Natural killer cell treated with Interleukin-12 subunit alpha and Interleukin-12 subunit beta and Interleukin-15 and Interleukin-18, amount 100 ng/mL, for 72 hours (primary cell): ENCODE measurements around the gene WSCD2. TPM values are rescaled to one million over a fixed set of nuclear protein-coding genes. Genes with fewer than 3 reads are reported as not detected.

Source experiments
- ATAC-seq, 2 donors: fragments of 150-1000 bp; cut with Tn5 transposase in 1 of 2; sonication (Bioruptor Pico), chemical (Tn5 transposase) in 1 of 2; 2 replicates each; pipeline ENCODE4 v1.10.0; 2021
- DNase-seq: peaks from one replicate; pipeline ENCODE4 v3.0.0; 2022; ENCODE audit warnings: low spot score
- H3K27ac Mint-ChIP-seq, 2 donors: 1 replicate in 1 of 2; 2 replicates in 1 of 2; pipeline ENCODE4 v1.8.0; 2022; ENCODE audit warnings: mixed read lengths in 2 of 2, mild to moderate bottlenecking in 1 of 2, moderate library complexity in 1 of 2
- H3K27me3 Mint-ChIP-seq, 2 donors: 1 replicate in 1 of 2; 2 replicates in 1 of 2; pipeline ENCODE4 v1.8.0; 2022; ENCODE audit warnings: mixed read lengths in 2 of 2
- H3K36me3 Mint-ChIP-seq: one replicate; pipeline ENCODE4 v1.8.0; 2022; ENCODE audit warnings: mixed read lengths
- H3K4me1 Mint-ChIP-seq, 2 donors: 1 replicate in 1 of 2; 2 replicates in 1 of 2; pipeline ENCODE4 v1.8.0; 2022; ENCODE audit warnings: low read depth in 2 of 2, mixed read lengths in 2 of 2, mild to moderate bottlenecking in 1 of 2
- H3K4me3 Mint-ChIP-seq: one replicate; pipeline ENCODE4 v1.8.0; 2022; ENCODE audit warnings: mixed read lengths
- H3K9me3 Mint-ChIP-seq: 2 replicates; pipeline ENCODE4 v1.8.0; 2022; ENCODE audit warnings: mixed read lengths
- total RNA-seq, 2 donors: library from RNA; stranded (reverse); gene quantifications; one replicate each; pipeline ENCODE4 v1.2.3, GENCODE V29; 2022

WSCD2 gene
- total RNA-seq, 2 donors from 2014 or later, result not detected

DNA sequence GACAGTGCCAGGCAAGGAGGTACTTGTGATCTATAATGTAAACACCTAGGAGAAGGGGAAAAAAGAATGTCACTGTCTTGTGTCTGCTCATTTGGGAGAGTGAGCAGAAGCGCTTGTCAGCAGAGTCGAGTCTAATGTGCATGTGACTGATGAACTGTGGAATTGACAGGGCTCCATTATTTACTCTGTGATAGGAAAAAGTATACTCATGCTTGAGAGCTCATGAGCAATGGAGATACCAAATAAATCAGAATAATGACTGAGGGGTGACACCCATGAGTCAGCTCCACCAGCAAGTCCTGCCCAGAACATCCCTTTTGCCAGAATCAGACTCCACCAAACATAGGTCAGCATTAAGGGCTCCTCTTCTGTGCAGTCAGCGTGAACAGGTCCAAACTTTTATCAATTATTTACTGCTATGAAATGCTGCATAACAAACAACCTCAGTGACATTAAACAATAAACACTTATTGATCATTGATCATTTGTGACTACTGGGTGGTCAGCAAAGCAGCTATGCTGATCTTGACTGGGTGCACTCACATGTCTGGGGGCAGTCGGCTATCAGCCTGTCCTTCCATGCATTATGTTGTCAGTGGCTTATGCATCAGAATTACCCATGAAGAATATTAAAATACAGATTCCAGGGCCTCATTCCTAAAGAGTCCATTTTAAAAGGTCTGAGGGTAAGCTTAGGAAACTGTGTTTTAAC, 29.2 kb upstream of the WSCD2 start:
- no peaks in the 10 kb centered on the region for H3K36me3 Mint-ChIP-seq
- DNase-seq (no peak), ATAC-seq (no peak)
- no peaks in the 10 kb centered on the region for H3K4me1 Mint-ChIP-seq
- no peak overlapping the region for H3K4me3 Mint-ChIP-seq
- no peak overlapping the region for H3K27ac Mint-ChIP-seq
- no peaks in the 10 kb centered on the region for H3K9me3 Mint-ChIP-seq
- H3K27me3 Mint-ChIP-seq, result peaks cover 13 to 19% of the 10 kb centered on the region in 2 donors

DNA sequence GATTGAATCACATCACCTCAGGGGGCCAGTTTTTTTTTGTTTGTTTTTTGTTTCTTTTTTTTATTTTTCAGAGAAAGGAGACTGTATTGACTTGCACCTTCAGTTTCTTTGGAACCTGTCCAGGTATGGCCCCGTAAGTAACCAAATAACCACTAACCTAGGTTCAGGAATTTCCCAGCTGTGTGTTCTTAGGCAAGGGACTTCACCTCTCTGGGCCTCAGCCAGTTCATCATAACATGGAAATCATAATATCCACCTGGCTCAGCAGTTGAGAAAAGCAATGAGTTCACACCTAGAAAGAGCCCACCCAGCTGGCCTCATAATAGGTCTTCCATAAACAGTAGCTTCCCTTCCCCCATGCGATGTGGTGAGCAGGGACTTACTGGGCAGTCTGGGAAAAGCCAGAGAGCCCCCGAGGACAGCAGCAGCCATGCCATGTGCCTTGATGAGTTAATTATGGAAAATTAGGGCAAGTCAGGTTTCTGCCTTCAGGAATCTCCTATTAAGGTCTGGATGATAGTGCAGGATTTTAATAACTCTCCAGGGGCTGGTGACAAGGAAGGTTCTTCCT, 27.4 kb upstream of the WSCD2 start:
- Mint-ChIP-seq H3K36me3 (no peaks in the 10 kb centered on the region), H3K27ac (no peak overlapping the region), H3K9me3 (no peaks in the 10 kb centered on the region), H3K4me3 (no peak overlapping the region), H3K27me3 (peaks cover 14 to 16% of the 10 kb centered on the region in 2 donors), H3K4me1 (no peaks in the 10 kb centered on the region)
- ATAC-seq (no peak), DNase-seq (no peak)

DNA sequence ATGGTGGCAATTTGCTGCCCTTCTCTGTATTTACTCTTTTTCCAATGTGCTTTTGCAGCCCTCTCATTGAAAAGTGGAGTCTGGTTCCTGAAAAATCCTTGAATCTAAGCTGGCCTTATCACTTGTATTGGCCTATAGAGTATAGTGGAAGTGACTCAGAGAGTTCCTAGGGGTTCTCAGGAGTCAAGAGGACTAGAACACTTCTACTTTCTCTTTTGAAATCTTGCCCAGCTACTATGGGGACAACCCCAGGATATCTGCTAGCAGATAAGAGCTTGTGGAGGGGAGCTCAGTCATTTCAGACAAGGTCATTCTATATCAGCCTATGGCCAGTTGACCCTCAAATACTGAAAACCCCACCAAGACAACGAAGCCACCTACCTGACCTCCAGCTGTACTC, 26.7 kb upstream of the WSCD2 start:
- peaks cover 14 to 17% of the 10 kb centered on the region in 2 donors for H3K27me3 Mint-ChIP-seq
- no peak overlapping the region for H3K27ac Mint-ChIP-seq

DNA sequence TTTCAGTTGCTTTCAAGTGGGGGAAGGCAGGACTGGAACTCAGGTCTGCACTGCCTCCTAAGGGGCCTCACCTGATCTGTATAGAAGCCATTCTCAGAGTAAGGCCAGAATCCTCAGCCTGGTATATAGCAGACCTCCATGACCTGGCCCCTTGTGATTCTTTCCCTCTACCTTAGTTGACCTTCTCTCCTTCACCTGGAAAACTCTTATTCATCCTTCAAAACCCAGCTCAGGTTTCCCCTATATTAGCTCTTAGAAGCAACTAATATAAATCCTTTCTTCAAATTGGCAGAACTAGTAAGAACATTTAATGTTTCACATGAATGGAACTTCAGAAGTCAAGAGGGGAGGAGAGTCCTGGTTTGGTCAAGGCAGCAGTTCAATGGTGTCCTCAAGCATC, 26.0 kb upstream of the WSCD2 start:
- H3K4me1 Mint-ChIP-seq, result no peaks in the 10 kb centered on the region
- no peak overlapping the region for H3K27ac Mint-ChIP-seq
- no peaks in the 10 kb centered on the region for H3K9me3 Mint-ChIP-seq
- H3K36me3 Mint-ChIP-seq, result no peaks in the 10 kb centered on the region
- DNase-seq (no peak), ATAC-seq (no peak)
- no peak overlapping the region for H3K4me3 Mint-ChIP-seq
- H3K27me3 Mint-ChIP-seq, result peaks cover 11 to 17% of the 10 kb centered on the region in 2 donors

More for the DNA sequence above, 26.7 kb upstream of the WSCD2 start:
- Mint-ChIP-seq H3K9me3 (no peaks in the 10 kb centered on the region), H3K4me3 (no peak overlapping the region), H3K4me1 (no peaks in the 10 kb centered on the region), H3K36me3 (no peaks in the 10 kb centered on the region)
- ATAC-seq, result peak in 1 of 2 donors; percentile 48
- no peak for DNase-seq

DNA sequence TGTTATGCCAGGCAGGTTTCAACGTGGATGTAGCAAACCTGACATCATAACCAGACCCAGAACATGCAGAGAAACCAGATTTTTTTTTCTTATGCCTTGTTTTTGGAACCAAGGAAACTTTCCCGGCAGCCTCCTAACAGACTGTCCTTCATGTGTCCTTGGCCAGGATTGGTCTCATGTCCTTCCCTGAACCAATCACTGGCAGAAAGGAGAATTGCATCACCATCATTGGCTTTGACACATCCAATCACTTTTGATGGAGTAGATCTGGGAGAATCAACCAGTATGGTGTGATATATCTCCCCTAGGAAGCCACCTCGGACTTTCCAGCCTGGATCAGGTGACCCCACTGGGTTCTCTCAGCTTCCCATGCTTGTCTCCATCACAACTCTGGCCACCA, 25.6 kb upstream of the WSCD2 start:
- no peak overlapping the region for H3K27ac Mint-ChIP-seq
- no peak overlapping the region for H3K4me3 Mint-ChIP-seq
- no peaks in the 10 kb centered on the region for H3K4me1 Mint-ChIP-seq
- no peaks in the 10 kb centered on the region for H3K36me3 Mint-ChIP-seq
- ATAC-seq, result no peak
- no peaks in the 10 kb centered on the region for H3K9me3 Mint-ChIP-seq
- peaks cover 8 to 15% of the 10 kb centered on the region in 2 donors for H3K27me3 Mint-ChIP-seq
- DNase-seq, result no peak

DNA sequence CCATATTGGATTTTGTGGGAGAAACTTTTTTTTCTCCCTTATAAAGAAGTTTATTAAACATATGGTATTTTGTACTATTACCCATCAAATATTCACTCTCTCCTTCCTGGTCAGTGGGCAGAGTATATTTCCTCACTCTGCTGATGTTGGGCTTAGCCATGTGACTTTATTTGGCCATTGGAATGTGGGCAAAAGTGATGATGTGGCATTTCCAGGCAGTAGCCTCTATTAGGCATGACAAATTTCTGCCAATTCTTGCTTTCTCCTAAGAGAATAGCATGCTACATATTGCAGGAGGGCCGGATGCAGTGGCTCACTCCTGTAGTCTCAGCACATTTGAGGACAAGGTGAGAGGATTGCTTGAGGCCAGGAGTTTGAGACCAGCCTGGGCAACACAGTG, 24.4 kb upstream of the WSCD2 start:
- Mint-ChIP-seq H3K4me1 (no peaks in the 10 kb centered on the region), H3K27me3 (peaks cover 0 to 15% of the 10 kb centered on the region in 2 donors), H3K27ac (no peak overlapping the region), H3K9me3 (no peaks in the 10 kb centered on the region), H3K36me3 (no peaks in the 10 kb centered on the region), H3K4me3 (no peak overlapping the region)
- no peak for DNase-seq
- no peak for ATAC-seq

DNA sequence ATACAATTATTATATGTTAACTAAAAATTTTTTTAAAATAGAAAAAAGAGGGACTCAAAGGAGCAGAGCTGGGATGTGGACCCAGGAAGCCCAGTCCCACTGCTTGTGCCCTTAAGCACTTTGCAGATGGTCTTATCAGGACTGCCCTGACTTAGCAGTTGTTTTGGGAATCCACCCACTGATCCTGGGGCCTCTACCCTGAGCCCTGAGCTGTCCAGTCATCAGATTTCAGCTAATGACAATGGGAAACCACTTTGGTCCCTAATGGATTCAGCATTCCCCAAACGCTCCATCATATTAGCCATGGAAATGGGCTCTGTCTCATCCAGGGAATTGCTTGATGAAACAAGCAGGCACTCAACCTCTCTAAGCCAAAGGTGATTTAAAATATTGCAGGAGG, 22.5 kb upstream of the WSCD2 start:
- no peak overlapping the region for H3K4me3 Mint-ChIP-seq
- no peak overlapping the region for H3K27ac Mint-ChIP-seq
- no peaks in the 10 kb centered on the region for H3K36me3 Mint-ChIP-seq
- H3K9me3 Mint-ChIP-seq, result no peaks in the 10 kb centered on the region
- no peaks in the 10 kb centered on the region for H3K4me1 Mint-ChIP-seq
- ATAC-seq (no peak), DNase-seq (no peak)
- peaks cover 0 to 13% of the 10 kb centered on the region in 2 donors for H3K27me3 Mint-ChIP-seq

DNA sequence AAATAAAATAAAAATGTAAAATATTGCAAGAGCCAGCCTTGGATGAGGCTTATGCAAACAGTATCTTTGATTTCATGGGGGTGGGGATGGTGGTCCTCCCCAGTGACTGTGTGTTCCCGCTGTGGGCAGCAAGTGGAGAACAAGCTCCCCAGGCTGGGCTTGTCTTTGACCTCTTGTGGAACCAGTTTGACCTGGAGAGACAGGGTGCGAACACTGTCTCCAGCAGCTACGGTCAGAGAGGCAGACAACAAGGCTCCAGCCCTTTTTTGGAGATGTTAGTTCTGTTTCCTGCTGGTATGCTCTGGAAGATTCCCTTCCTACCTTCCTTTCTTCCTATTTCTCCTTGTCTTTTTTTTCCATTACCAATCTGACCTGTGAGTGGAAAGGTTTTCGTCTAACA, 21.8 kb upstream of the WSCD2 start:
- no peak overlapping the region for H3K27ac Mint-ChIP-seq
- H3K9me3 Mint-ChIP-seq, result no peaks in the 10 kb centered on the region
- ATAC-seq (no peak), DNase-seq (no peak)
- no peaks in the 10 kb centered on the region for H3K4me1 Mint-ChIP-seq
- H3K4me3 Mint-ChIP-seq, result no peak overlapping the region
- H3K36me3 Mint-ChIP-seq, result no peaks in the 10 kb centered on the region
- peaks cover 0 to 13% of the 10 kb centered on the region in 2 donors for H3K27me3 Mint-ChIP-seq

DNA sequence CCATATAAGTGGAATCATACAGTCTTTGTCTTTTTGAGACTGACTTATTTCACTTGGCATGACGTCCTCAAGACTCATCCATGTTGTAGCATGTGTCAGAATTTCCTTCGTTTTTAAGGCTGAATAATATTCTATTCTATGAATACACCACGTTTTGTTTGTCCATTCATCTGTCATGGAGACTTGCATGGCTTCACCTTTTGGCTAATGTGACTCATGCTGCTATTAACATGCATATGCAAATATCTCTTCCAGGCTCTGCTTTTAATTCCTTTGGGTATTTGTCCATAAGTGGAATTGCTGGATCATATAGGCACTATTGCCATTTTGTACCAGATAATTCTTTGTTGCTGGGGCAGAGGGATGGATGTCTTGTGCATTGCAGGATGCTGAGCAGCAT, 19.6 kb upstream of the WSCD2 start:
- DNase-seq, result no peak
- Mint-ChIP-seq H3K27me3 (peaks cover 1 to 12% of the 10 kb centered on the region in 2 donors), H3K36me3 (no peaks in the 10 kb centered on the region), H3K4me3 (no peak overlapping the region), H3K9me3 (no peaks in the 10 kb centered on the region), H3K4me1 (no peaks in the 10 kb centered on the region), H3K27ac (no peak overlapping the region)
- no peak for ATAC-seq

DNA sequence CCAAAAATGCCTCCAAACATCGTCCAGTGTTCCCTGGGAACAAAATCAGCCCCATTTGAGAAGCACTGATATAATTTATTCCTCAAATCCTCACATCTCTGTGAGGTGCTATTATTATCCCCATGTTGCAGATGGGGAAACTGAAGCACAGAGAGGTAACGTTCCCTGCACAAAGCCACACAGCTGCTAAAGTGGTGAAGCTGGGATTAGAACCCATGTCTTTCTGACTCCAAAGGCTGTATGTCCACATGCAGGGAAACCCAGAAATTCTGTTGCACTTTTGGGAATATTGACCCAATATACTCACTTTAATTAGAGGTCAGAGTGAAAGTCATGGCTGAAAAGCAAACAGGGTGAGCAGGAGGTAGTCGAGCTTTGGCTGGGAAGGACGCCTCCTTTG, 19.1 kb upstream of the WSCD2 start:
- Mint-ChIP-seq H3K27me3 (peaks cover 6 to 15% of the 10 kb centered on the region in 2 donors), H3K36me3 (no peaks in the 10 kb centered on the region), H3K9me3 (no peaks in the 10 kb centered on the region), H3K4me1 (peaks cover 0 to 2% of the 10 kb centered on the region in 2 donors), H3K27ac (no peak overlapping the region), H3K4me3 (no peak overlapping the region)
- no peak for ATAC-seq
- no peak for DNase-seq

DNA sequence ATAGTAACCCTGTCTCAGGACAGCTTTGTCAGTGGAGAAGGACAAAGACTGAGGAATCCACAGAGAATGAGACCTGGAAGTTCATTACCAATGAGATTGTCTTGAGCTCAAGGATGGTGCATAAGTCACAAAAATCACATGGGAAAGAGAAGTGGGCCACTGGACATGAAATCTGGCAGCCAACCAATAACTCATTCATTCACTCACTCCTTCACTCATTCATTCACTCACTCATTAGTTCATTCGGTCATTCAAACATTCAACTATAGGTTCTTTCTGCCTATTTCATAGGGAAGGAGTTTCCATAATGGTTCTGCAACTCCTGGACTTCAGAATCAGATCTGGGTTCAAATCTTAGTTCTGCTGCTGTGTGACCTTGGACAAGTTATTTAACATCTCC, 18.2 kb upstream of the WSCD2 start:
- Mint-ChIP-seq H3K4me3 (no peak overlapping the region), H3K36me3 (no peaks in the 10 kb centered on the region), H3K4me1 (peaks cover 0 to 2% of the 10 kb centered on the region in 2 donors), H3K27ac (no peak overlapping the region), H3K27me3 (peaks cover 7 to 14% of the 10 kb centered on the region in 2 donors), H3K9me3 (no peaks in the 10 kb centered on the region)
- DNase-seq (no peak), ATAC-seq (no peak)

DNA sequence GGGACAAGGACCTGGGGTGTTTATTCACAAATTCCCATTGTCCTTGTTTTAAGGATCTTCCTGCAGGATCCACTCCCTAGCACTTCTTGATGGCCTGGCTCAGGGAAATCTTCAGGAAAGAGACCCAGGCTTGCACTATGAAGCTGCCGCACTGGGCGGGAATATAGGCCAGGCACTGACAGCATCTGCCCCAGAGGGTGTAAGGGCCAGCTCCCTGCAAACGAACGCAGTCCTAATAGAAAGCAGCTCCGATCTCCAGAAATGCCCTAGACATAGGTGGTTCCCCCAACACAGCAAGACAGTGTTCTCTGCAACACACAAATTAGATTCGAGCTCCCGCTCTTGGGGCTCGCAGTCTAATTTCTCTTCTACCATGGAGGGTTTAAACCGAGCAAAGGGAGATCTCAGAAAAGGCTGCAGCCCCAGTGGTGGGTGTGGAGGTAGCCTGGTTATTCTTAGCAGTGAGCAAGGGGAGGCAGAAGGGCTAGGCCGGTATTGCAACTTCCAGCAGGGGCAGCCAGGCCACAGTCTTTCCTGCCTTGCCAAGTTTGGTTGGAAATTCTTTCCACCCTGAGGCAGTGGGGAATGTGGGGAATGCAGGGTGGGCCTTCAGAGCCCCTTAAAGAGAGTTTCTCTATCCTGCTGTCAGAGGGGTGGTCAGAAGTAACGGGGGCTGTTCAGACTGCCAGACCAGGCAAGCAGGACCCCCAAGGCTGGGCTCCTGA, 16.1 kb upstream of the WSCD2 start:
- no peak overlapping the region for H3K4me3 Mint-ChIP-seq
- DNase-seq, result no peak
- H3K27ac Mint-ChIP-seq, result no peak overlapping the region
- H3K4me1 Mint-ChIP-seq, result peaks cover 0 to 2% of the 10 kb centered on the region in 2 donors
- ATAC-seq, result no peak
- H3K9me3 Mint-ChIP-seq, result no peaks in the 10 kb centered on the region
- H3K36me3 Mint-ChIP-seq, result no peaks in the 10 kb centered on the region
- peaks cover 11 to 13% of the 10 kb centered on the region in 2 donors for H3K27me3 Mint-ChIP-seq

DNA sequence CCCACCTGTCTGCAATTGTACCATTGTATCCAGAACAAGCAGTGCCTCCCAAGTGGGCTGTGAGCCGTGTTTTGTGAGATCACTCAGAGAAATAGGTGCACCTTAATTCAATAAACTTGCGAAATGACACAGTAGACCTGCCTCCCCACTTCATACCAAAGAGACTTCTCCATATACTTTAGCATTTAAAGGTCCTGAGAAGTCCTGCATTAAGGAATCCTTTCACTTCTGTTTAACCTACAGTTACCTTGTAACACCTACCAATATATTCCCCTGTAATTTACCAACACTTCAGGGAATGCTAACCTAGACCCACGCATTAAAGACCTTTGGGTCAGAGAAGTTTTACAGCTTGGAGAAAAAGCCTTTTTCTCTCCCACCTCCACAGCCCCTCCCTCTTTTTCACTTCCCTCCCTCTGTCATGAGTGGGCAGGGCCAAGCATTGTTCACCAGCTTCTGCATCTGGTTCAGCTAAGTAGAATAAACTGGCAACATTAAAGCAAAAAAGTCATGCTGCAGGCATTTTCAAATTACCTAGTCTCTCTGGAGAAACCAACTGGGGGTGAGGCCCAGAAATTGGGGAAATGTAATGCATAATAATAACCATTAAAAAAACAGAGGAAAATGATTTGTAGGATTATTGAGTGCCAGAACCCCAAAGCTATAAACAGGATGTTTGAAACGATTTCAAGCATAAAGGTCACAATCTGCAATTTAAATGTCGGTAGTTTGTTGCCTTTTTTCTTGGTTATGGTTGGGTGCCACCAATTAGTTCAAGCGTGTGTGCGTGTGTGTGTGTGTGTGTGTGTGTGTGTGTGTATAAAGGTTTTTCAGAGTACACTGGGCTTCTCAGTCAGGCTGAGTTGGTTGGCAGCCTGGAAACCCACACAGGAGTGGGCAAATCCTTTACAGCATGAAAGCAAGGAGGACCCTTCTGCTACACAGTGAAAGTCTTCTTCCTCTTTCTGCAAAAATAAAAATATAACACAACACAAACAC, 13.7 kb upstream of the WSCD2 start:
- H3K9me3 Mint-ChIP-seq, result no peaks in the 10 kb centered on the region
- H3K27ac Mint-ChIP-seq, result no peak overlapping the region

More for the DNA sequence above, 13.7 kb upstream of the WSCD2 start:
- H3K27me3 Mint-ChIP-seq, result peaks cover 17 to 18% of the 10 kb centered on the region in 2 donors
- DNase-seq (no peak), ATAC-seq (no peak)
- peaks cover 10 to 13% of the 10 kb centered on the region in 2 donors for H3K4me1 Mint-ChIP-seq
- H3K36me3 Mint-ChIP-seq, result no peaks in the 10 kb centered on the region
- no peak overlapping the region for H3K4me3 Mint-ChIP-seq
